Forelimb muscle (tissue), 1 donor: ENCODE results near the gene TPSB2. TPM values are rescaled to one million over a fixed set of nuclear protein-coding genes. Genes with fewer than 3 reads are reported as not detected.
"Not testable (repeated sequence)": the region's sequence is repeated elsewhere in the genome, so short reads cannot be mapped to it uniquely, and the experiment has no call there.

Source experiments
- DNase-seq: peaks from one replicate; pipeline ENCODE4 v3.0.0-alpha.2; 2013; ENCODE audit warnings: low read depth
- polyA plus RNA-seq: library from polyadenylated mRNA; unstranded; fragments of 120-200 nt; gene quantifications from one replicate; pipeline ENCODE4 v1.2.1, GENCODE V29; 2013; ENCODE audit not compliant: insufficient read length

Gene TPSB2
- polyA plus RNA-seq, 1 donor = 2.6 TPM

GRCh38 chr16:1241081-1241480 is 11.1 kb upstream of the TPSB2 start:
- DNase-seq = not testable (repeated sequence)

GRCh38 chr16:1240436-1240835 is 10.5 kb upstream of the TPSB2 start, which contains the start of gene TPSAB1:
TSS of gene TPSAB1 (plus strand) at chr16:1240705. CDS start at chr16:1240939, 234 bp downstream.
- DNase-seq = not testable (repeated sequence)

- not testable (repeated sequence) for DNase-seq
These were observed 9.6 kb upstream of the TPSB2 start for GRCh38 chr16:1239575-1239974.

- DNase-seq = not testable (repeated sequence)
These were observed 8.9 kb upstream of the TPSB2 start for GRCh38 chr16:1238909-1239308.

GRCh38 chr16:1237990-1238389 is 8.0 kb upstream of the TPSB2 start:
- DNase-seq = no peak

- DNase-seq = not testable (repeated sequence)
These were observed 6.7 kb upstream of the TPSB2 start for GRCh38 chr16:1236659-1237058.

GRCh38 chr16:1232049-1232748 is 2.2 kb upstream of the TPSB2 start:
- not testable (repeated sequence) for DNase-seq

- not testable (repeated sequence) for DNase-seq
These were observed 1.3 kb upstream of the TPSB2 start for GRCh38 chr16:1231301-1231700.

GRCh38 chr16:1230471-1231212 is 658 bp upstream of the TPSB2 start:
- DNase-seq = not testable (repeated sequence)

GRCh38 chr16:1229476-1229875 is 508 bp downstream of the TPSB2 start:
- not testable (repeated sequence) for DNase-seq

- DNase-seq = not testable (repeated sequence)
These were observed 1.8 kb downstream of the TPSB2 start for GRCh38 chr16:1228227-1228626.

- not testable (repeated sequence) for DNase-seq
These were observed 3.3 kb downstream of the TPSB2 start for GRCh38 chr16:1226692-1227091.

GRCh38 chr16:1225728-1226311 is 4.2 kb downstream of the TPSB2 start:
- DNase-seq = not testable (repeated sequence)

GRCh38 chr16:1225051-1225451 is 4.9 kb downstream of the TPSB2 start, which contains the start of gene TPSG1:
TSS of gene TPSG1 (minus strand) at chr16:1225268. CDS start at chr16:1225252, 16 bp downstream.
- DNase-seq = no peak

GRCh38 chr16:1224558-1224957 is 5.4 kb downstream of the TPSB2 start:
- DNase-seq = no peak

- DNase-seq = no peak
These were observed 6.4 kb downstream of the TPSB2 start for GRCh38 chr16:1223355-1224214.

GRCh38 chr16:1222553-1223354 is 7.2 kb downstream of the TPSB2 start:
- no peak for DNase-seq

GRCh38 chr16:1221628-1222552 is 8.1 kb downstream of the TPSB2 start:
- DNase-seq = no peak

GRCh38 chr16:1220841-1221627 is 8.9 kb downstream of the TPSB2 start:
- DNase-seq = no peak
